IMR-90 (cell line): Measurements from ENCODE around the gene CTBP1. TPM values are rescaled to one million over a fixed set of nuclear protein-coding genes. Genes with fewer than 3 reads are reported as not detected.

ENCODE experiments used
- ATAC-seq: fragments of 200-7000 bp; cut with Tn5 transposase; 2 replicates; pipeline ENCODE4 v1.9.1; 2020; ENCODE audit warnings: low read depth, mild to moderate bottlenecking, moderate library complexity
- BruUV-seq: library from RNA; stranded (reverse); fragments of 400-500 nt; replicated peaks from 2 replicates; lab custom pipeline; 2021; lab: Mats Ljungman, UMichigan
- CTCF ChIA-PET: fragments of 300-600 bp; formaldehyde crosslinking; extraction: SDS; loops from one replicate; lab custom pipeline; 2021; ENCODE audit warnings: antibody characterized with exemption; lab: Yijun Ruan, JAX
- POLR2A ChIA-PET: fragments of 300-600 bp; sonication (Branson Sonifier 250); formaldehyde crosslinking; loops from one replicate; lab custom pipeline; 2022; ENCODE audit warnings: antibody characterized with exemption; ENCODE audit not compliant: unreplicated experiment; lab: Charles Lee
- DNase-seq: peaks from one replicate; pipeline ENCODE4 v3.0.0; 2013
- H2AFZ ChIP-seq: replicated peaks from 2 replicates; pipeline ENCODE3; 2013; ENCODE audit warnings: low read length, mild to moderate bottlenecking; ENCODE audit not compliant: poor library complexity
- H2AK5ac ChIP-seq: 2 replicates; pipeline ENCODE4 v1.6.1; 2013; ENCODE audit warnings: low read depth, low read length, inconsistent platforms
- H2AK9ac ChIP-seq: replicated peaks from 2 replicates; pipeline ENCODE3; 2013; ENCODE audit warnings: mild to moderate bottlenecking, low read depth, low read length, moderate library complexity; ENCODE audit not compliant: poor library complexity
- H2BK120ac ChIP-seq: 2 replicates; pipeline ENCODE4 v1.6.1; 2013; ENCODE audit warnings: low read depth, low read length, inconsistent platforms
- H2BK15ac ChIP-seq: 3 replicates; pipeline ENCODE4 v1.6.1; 2013; ENCODE audit warnings: low read depth, low read length, inconsistent platforms
- H2BK20ac ChIP-seq: 2 replicates; pipeline ENCODE4 v1.6.1; 2013; ENCODE audit warnings: low read depth, mild to moderate bottlenecking, inconsistent platforms, low read length, moderate library complexity
- H2BK5ac ChIP-seq: 2 replicates; pipeline ENCODE4 v1.6.1; 2013; ENCODE audit warnings: mild to moderate bottlenecking, low read depth, low read length, inconsistent platforms; ENCODE audit not compliant: poor library complexity, severe bottlenecking
- H3K14ac ChIP-seq: replicated peaks from 2 replicates; pipeline ENCODE4 v1.6.1; 2013; ENCODE audit warnings: low read depth, low read length, inconsistent platforms
- H3K18ac ChIP-seq: 2 replicates; pipeline ENCODE4 v1.6.1; 2013; ENCODE audit warnings: low read depth, low read length, control low read depth
- H3K23ac ChIP-seq: 2 replicates; pipeline ENCODE4 v1.6.1; 2013; ENCODE audit warnings: low read depth, low read length, inconsistent platforms
- H3K27ac ChIP-seq: 2 replicates; pipeline ENCODE4 v1.5.1; 2013; ENCODE audit warnings: mild to moderate bottlenecking, control low read depth, low read length; ENCODE audit not compliant: insufficient read depth
- H3K27me3 ChIP-seq: 2 replicates; pipeline ENCODE4 v1.6.1; 2013; ENCODE audit warnings: low read length; ENCODE audit not compliant: control insufficient read depth, insufficient read depth
- H3K36me3 ChIP-seq: 2 replicates; pipeline ENCODE4 v1.6.1; 2013; ENCODE audit warnings: low read length, mixed read lengths; ENCODE audit not compliant: control insufficient read depth, insufficient read depth
- H3K4ac ChIP-seq: 2 replicates; pipeline ENCODE4 v1.6.1; 2013; ENCODE audit warnings: low read depth, low read length, inconsistent platforms
- H3K4me1 ChIP-seq: 2 replicates; pipeline ENCODE4 v1.6.1; 2013; ENCODE audit warnings: low read length, mixed read lengths; ENCODE audit not compliant: control insufficient read depth, insufficient read depth
- H3K4me2 ChIP-seq: 2 replicates; pipeline ENCODE4 v1.6.1; 2013; ENCODE audit warnings: low read depth, mild to moderate bottlenecking, control low read depth, low read length, moderate library complexity
- H3K4me3 ChIP-seq: 2 replicates; pipeline ENCODE4 v1.5.1; 2013; ENCODE audit warnings: low read depth, mild to moderate bottlenecking, control low read depth, low read length, moderate library complexity; ENCODE audit not compliant: insufficient read depth
- H3K56ac ChIP-seq: 2 replicates; pipeline ENCODE4 v1.6.1; 2013; ENCODE audit warnings: low read length, inconsistent platforms; ENCODE audit not compliant: insufficient read depth; ENCODE audit errors: extremely low read depth
- H3K79me1 ChIP-seq, 2 experiments: 2 replicates each; pipeline ENCODE4 v1.6.1; 2013; ENCODE audit warnings: low read length in 2 of 2, inconsistent platforms in 1 of 2, low read depth in 1 of 2
- H3K9ac ChIP-seq: 2 replicates; pipeline ENCODE4 v1.6.1; 2013; ENCODE audit warnings: low read depth, low read length, control low read depth
- H3K9me1 ChIP-seq: 2 replicates; pipeline ENCODE4 v1.6.1; 2013; ENCODE audit warnings: low read length, inconsistent platforms; ENCODE audit not compliant: insufficient read depth
- H3K9me3 ChIP-seq: 2 replicates; pipeline ENCODE4 v1.6.1; 2013; ENCODE audit warnings: low read length; ENCODE audit not compliant: control insufficient read depth, insufficient read depth
- H4K20me1 ChIP-seq: 2 replicates; pipeline ENCODE4 v1.6.1; 2013; ENCODE audit warnings: low read length, inconsistent platforms; ENCODE audit not compliant: insufficient read depth
- H4K5ac ChIP-seq: 2 replicates; pipeline ENCODE4 v1.6.1; 2013; ENCODE audit warnings: mild to moderate bottlenecking, low read depth, low read length, control low read depth
- H4K8ac ChIP-seq, 2 experiments: 2 replicates each; pipeline ENCODE4 v1.6.1; 2013; ENCODE audit warnings: low read depth in 2 of 2, low read length in 2 of 2, control low read depth in 1 of 2, inconsistent platforms in 1 of 2
- H4K91ac ChIP-seq: 2 replicates; pipeline ENCODE4 v1.6.1; 2013; ENCODE audit warnings: low read depth, low read length, inconsistent platforms; ENCODE audit not compliant: insufficient read depth
- BHLHE40 ChIP-seq: fragments of 150-350 bp; IDR thresholded peaks from 2 replicates; pipeline ENCODE4 v1.6.1; 2016; ENCODE audit warnings: mild to moderate bottlenecking, low read depth, low read length
- CEBPB ChIP-seq: IDR thresholded peaks from 2 replicates; pipeline ENCODE4 v1.6.1; 2012; ENCODE audit warnings: low read depth, low read length, improper control_type of control experiment
- CHD1 ChIP-seq: IDR thresholded peaks from 2 replicates; pipeline ENCODE4 v1.6.1; 2012; ENCODE audit warnings: low read depth, low read length, improper control_type of control experiment
- FOS ChIP-seq: fragments of 150-350 bp; IDR thresholded peaks from 2 replicates; pipeline ENCODE4 v1.6.1; 2016; ENCODE audit warnings: low read depth, low read length
- MAFK ChIP-seq: IDR thresholded peaks from 2 replicates; pipeline ENCODE4 v1.6.1; 2012; ENCODE audit warnings: low read depth, low read length, improper control_type of control experiment
- MAZ ChIP-seq: IDR thresholded peaks from 2 replicates; pipeline ENCODE4 v1.6.1; 2012; ENCODE audit warnings: low read depth, mild to moderate bottlenecking, low read length, improper control_type of control experiment, moderate library complexity, borderline replicate concordance
- MXI1 ChIP-seq: IDR thresholded peaks from 2 replicates; pipeline ENCODE4 v1.6.1; 2012; ENCODE audit warnings: low read depth, mild to moderate bottlenecking, low read length, moderate library complexity, borderline replicate concordance
- NFE2L2 ChIP-seq: fragments of 150-350 bp; IDR thresholded peaks from 2 replicates; pipeline ENCODE4 v1.6.1; 2016; ENCODE audit warnings: low read depth, mild to moderate bottlenecking, low read length
- POLR2A ChIP-seq: IDR thresholded peaks from 2 replicates; pipeline ENCODE4 v1.6.1; 2012; ENCODE audit warnings: mild to moderate bottlenecking, low read depth, low read length
- RAD21 ChIP-seq: IDR thresholded peaks from 2 replicates; pipeline ENCODE4 v1.6.1; 2012; ENCODE audit warnings: low read length, improper control_type of control experiment
- RCOR1 ChIP-seq: IDR thresholded peaks from 2 replicates; pipeline ENCODE4 v1.6.1; 2012; ENCODE audit warnings: mild to moderate bottlenecking, low read length, improper control_type of control experiment; ENCODE audit not compliant: insufficient replicate concordance
- RFX5 ChIP-seq: IDR thresholded peaks from 2 replicates; pipeline ENCODE4 v1.8.0; 2012; ENCODE audit warnings: low read depth, mild to moderate bottlenecking, low read length, moderate library complexity
- SMC3 ChIP-seq: fragments of 150-350 bp; IDR thresholded peaks from 2 replicates; pipeline ENCODE4 v1.6.1; 2016; ENCODE audit warnings: low read depth, mild to moderate bottlenecking, antibody characterized with exemption, low read length, moderate library complexity
- WGBS, 2 experiments: methylation state at CpG; one replicate each; pipeline versions ENCODE4 v1.1.5 to v1.1.7; 2013; ENCODE audit warnings: missing lambda C conversion rate in 2 of 2; ENCODE audit not compliant: insufficient read length in 1 of 2; ENCODE audit errors: extremely low coverage in 2 of 2; 5-methylcytosine and 5-hydroxymethylcytosine counted together
- dilution Hi-C: fragments of 300-500 bp; cut with HindIII; formaldehyde crosslinking; loops from one replicate; pipeline ENCODE4 v1.14.3; 2018; ENCODE audit warnings: low sequenced_read_pairs; ENCODE audit not compliant: unreplicated experiment
- in situ Hi-C: fragments of 300-500 bp; cut with MboI; formaldehyde crosslinking; loops from 3 replicates; pipeline ENCODE4 v1.14.3; 2019; ENCODE audit warnings: low sequenced_read_pairs, inconsistent platforms, mixed read lengths
- intact Hi-C: fragments of 100-400 bp; cut with micrococcal nuclease; formaldehyde crosslinking; loops from 2 replicates; pipeline ENCODE4 v1.10.0; 2022
- polyA plus RNA-seq, 3 experiments: library from polyadenylated mRNA; depleted of rRNA; stranded (reverse); fragments of >200 nt; gene quantifications; 2 replicates each; pipeline ENCODE4 v1.2.3, GENCODE V29; 2012; ENCODE audit warnings: low replicate concordance in 1 of 3
- total RNA-seq: library from RNA; depleted of rRNA; stranded (reverse); fragments of >200 nt; gene quantifications from 2 replicates; pipeline ENCODE4 v1.2.3, GENCODE V29; 2012
- TF ChIP-seq, protein P1 (sequence below): fragments of 150-350 bp; IDR thresholded peaks from 2 replicates; pipeline ENCODE4 v1.6.1; 2016; ENCODE audit warnings: low read depth, mild to moderate bottlenecking, low read length, moderate library complexity, borderline replicate concordance
- TF ChIP-seq, protein P2 (sequence below): fragments of 150-350 bp; IDR thresholded peaks from 2 replicates; pipeline ENCODE4 v1.6.1; 2017; ENCODE audit warnings: mild to moderate bottlenecking, antibody characterized with exemption, low read length, low read depth

CTBP1 gene
- total and polyA plus RNA-seq, 2 of the 4 experiments (the other 2 are of a cell fraction), result 147 to 212 TPM

DNA sequence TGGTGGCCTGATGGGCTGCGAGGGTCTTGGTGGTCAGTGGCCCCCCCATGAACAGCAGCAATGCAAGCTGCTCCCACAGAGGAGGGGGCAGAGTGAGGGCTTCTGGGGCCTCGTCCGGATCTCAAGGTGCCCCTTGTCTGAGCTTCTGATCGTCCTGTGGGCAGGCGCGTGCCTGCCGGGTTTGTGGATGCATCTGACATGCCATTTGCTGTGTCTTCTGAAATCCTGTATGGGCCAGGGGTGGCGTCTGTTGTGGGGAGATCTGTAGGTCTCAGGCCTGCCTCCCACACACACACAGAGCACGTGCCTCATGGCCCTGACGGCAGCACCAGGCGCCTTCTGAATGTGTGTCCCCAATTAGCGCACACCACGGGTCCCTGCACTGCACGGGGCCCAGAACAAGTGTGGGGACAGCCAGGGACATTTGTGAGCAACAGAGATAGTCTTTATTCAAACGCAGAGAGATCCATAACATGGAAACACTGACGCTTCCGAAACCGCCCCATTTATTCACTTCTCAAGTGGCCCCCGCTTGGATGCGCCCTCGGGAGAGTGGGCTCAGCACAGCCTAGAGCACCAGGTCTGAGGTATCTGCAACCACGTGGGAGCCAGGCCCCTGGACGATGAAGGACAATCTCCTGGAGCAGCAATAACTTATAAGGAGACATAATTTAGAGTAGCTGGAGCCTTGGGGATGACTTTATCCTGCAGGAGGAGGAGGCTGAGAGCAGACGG lies 82.3 kb downstream of the CTBP1 start:
- Histone ChIP-seq H2AK5ac (peak overlapping the region; percentile 16; the same call in 1 of the 2 replicates), H3K27ac (no peak overlapping the region), H3K79me1 (peaks cover 0 to 5% of the 10 kb centered on the region in 2 experiments; a peak in 1 of 4 replicates), H2AFZ (peak overlapping the region; percentile 93), H4K5ac (peak overlapping the region; percentile 11; the same call in 1 of the 2 replicates), H3K23ac (no peak overlapping the region), H2BK5ac (no peak overlapping the region), H3K9me1 (peaks cover 3% of the 10 kb centered on the region; the same call in 1 of the 2 replicates), H2BK20ac (peak overlapping the region; percentile 38; the same call in 1 of the 2 replicates), H3K4me2 (no peak overlapping the region), H3K9ac (no peak overlapping the region), H4K91ac (peak overlapping the region; percentile 40; the same call in 1 of the 2 replicates), H3K27me3 (no peaks in the 10 kb centered on the region), H2AK9ac (peak overlapping the region; percentile 42), H2BK15ac (no peak overlapping the region; the same call in 2 of the 3 replicates), H2BK120ac (peak overlapping the region; percentile 79), H3K56ac (no peak overlapping the region), H4K8ac (no peak overlapping the region; a peak in 1 of 4 replicates), H4K20me1 (no peaks in the 10 kb centered on the region), H3K18ac (no peak overlapping the region), H3K4me1 (peaks cover 8% of the 10 kb centered on the region; the same call in 1 of the 2 replicates), H3K4me3 (no peak overlapping the region), H3K14ac (peak overlapping the region; percentile 51; the same call in 1 of the 2 replicates), H3K9me3 (peaks cover 3% of the 10 kb centered on the region; the same call in 1 of the 2 replicates), H3K36me3 (peaks cover 22% of the 10 kb centered on the region; the same call in 1 of the 2 replicates), H3K4ac (peak overlapping the region; percentile 0; the same call in 1 of the 2 replicates)
- no peak for DNase-seq
- no peak for TF ChIP-seq BHLHE40
- TF ChIP-seq POLR2A, result no peak
- no peak for TF ChIP-seq CEBPB
- no peak for TF ChIP-seq RCOR1
- no peak for TF ChIP-seq MAZ
- TF ChIP-seq CHD1, result no peak
- TF ChIP-seq SMC3, result no peak
- TF ChIP-seq NFE2L2, result no peak
- TF ChIP-seq, protein P1, sequence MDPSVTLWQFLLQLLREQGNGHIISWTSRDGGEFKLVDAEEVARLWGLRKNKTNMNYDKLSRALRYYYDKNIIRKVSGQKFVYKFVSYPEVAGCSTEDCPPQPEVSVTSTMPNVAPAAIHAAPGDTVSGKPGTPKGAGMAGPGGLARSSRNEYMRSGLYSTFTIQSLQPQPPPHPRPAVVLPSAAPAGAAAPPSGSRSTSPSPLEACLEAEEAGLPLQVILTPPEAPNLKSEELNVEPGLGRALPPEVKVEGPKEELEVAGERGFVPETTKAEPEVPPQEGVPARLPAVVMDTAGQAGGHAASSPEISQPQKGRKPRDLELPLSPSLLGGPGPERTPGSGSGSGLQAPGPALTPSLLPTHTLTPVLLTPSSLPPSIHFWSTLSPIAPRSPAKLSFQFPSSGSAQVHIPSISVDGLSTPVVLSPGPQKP, result no peak
- TF ChIP-seq FOS, result no peak
- TF ChIP-seq MXI1, result no peak
- no peak for TF ChIP-seq MAFK
- TF ChIP-seq, protein P2, sequence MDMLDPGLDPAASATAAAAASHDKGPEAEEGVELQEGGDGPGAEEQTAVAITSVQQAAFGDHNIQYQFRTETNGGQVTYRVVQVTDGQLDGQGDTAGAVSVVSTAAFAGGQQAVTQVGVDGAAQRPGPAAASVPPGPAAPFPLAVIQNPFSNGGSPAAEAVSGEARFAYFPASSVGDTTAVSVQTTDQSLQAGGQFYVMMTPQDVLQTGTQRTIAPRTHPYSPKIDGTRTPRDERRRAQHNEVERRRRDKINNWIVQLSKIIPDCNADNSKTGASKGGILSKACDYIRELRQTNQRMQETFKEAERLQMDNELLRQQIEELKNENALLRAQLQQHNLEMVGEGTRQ, result no peak
- no peak for TF ChIP-seq RAD21
- TF ChIP-seq RFX5, result no peak
- in situ Hi-C loops (loop anchor here (5.0 to 25.0 kb wide), 2 partner anchors 56 to 471 kb away; no protein-coding TSS in a partner anchor), intact Hi-C loops (loop anchor here (1.0 to 5.0 kb wide), 4 partner anchors 36 to 101 kb away; no protein-coding TSS in a partner anchor), dilution Hi-C loops (no loop called here)
- ChIA-PET CTCF (no interaction called here), POLR2A (interaction anchor here (1.1 kb wide), 1 partner anchor 35 kb away, joined by 4 read pairs; no protein-coding TSS in a partner anchor)
- 81% methylated on average over 5 of the region's 24 CpGs; no CpG with 5 or more reads in 1 of the 2 experiments for WGBS, 2 experiments
- BruUV-seq, result no TSS peak
- ATAC-seq, result peak; percentile 8
